ENCODE results near the gene CYP4X1.
"Not testable (repeated sequence)": the region's sequence is repeated elsewhere in the genome, so short reads cannot be mapped to it uniquely, and the experiment has no call there.

The CYP4X1 gene

DNA sequence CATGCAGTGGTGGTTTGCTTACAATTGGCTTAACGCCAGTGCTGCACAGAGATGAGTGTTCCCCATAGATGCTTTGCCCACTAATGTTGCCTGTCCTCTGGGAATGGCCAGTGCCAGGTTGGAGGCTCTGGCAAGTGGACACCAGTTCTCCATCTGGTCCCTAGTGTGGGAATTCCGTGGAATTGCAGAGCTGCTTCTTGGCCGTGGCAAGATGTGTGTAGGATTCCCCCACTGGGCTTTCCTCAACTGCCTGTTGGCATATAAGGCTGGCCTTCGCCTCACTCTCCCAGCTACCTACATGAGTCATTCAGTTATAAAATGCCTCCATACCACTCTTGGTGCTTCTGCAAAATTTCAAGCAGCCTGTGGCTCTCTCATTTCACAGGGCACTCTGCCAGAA, 45.6 kb downstream of the CYP4X1 start:
- not testable (repeated sequence) for DNase-seq (ENCODE audit: low read depth)

DNA sequence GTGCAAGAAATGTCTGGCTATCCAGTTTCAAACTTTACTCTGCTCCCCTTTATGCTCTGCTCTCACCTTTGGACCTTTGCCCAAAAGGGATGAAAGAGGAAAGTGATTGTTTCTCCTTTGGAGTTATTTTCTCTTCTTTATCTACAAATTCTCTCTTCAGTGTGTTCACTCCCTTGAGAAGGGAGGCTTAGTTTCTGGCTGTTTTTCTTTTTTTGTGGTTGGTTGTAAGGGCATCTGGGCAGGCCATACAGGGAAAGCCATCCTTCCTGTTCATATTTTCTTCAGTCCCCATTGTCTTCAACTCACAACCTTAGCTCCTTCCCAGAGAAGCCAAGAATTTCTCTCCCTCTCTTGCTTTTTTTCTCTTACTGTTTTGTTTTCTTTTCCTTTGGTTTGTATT, 46.0 kb downstream of the CYP4X1 start:
- DNase-seq (ENCODE audit: low read depth): not testable (repeated sequence)

GRCh38 chr1:47089356-47089755, 65.9 kb downstream of the CYP4X1 start:
- peak; percentile 14 for DNase-seq (ENCODE audit: low read depth)

GRCh38 chr1:47091476-47091875, 68.0 kb downstream of the CYP4X1 start:
- not testable (repeated sequence) for DNase-seq (ENCODE audit: low read depth)
